Upper lobe of left lung (tissue), 4 donors: ENCODE results near the gene CACNG5.

Experiments used
- POLR2A ChIP-seq, 4 donors: fragments of 450-650 bp; IDR thresholded peaks; one replicate each; pipeline ENCODE4 v1.5.1; 2016 to 2017; ENCODE audit warnings: antibody characterized with exemption in 4 of 4, mild to moderate bottlenecking in 2 of 4
- POLR2AphosphoS5 ChIP-seq, 2 donors: sonication (generic); formaldehyde crosslinking; IDR thresholded peaks; one replicate each; pipeline ENCODE4 v1.5.1; 2017; ENCODE audit warnings: antibody characterized with exemption in 2 of 2
- TF ChIP-seq, protein P1 (sequence below), 6 experiments: fragments of 450-650 bp in 4 of 6; fragments of 200-600 bp in 2 of 6; sonication (generic) in 2 of 6; IDR thresholded peaks; one replicate each; pipeline ENCODE4 v1.5.1; 2016 to 2019; ENCODE audit warnings: antibody characterized with exemption in 6 of 6

GRCh38 chr17:66906321-66907278 is 71.7 kb downstream of the CACNG5 start:
- TF ChIP-seq, protein P1, sequence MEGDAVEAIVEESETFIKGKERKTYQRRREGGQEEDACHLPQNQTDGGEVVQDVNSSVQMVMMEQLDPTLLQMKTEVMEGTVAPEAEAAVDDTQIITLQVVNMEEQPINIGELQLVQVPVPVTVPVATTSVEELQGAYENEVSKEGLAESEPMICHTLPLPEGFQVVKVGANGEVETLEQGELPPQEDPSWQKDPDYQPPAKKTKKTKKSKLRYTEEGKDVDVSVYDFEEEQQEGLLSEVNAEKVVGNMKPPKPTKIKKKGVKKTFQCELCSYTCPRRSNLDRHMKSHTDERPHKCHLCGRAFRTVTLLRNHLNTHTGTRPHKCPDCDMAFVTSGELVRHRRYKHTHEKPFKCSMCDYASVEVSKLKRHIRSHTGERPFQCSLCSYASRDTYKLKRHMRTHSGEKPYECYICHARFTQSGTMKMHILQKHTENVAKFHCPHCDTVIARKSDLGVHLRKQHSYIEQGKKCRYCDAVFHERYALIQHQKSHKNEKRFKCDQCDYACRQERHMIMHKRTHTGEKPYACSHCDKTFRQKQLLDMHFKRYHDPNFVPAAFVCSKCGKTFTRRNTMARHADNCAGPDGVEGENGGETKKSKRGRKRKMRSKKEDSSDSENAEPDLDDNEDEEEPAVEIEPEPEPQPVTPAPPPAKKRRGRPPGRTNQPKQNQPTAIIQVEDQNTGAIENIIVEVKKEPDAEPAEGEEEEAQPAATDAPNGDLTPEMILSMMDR (IDR thresholded peaks at IDR 0.05) = peak; percentile 60 to 85 (median 80)
- no peak for TF ChIP-seq POLR2AphosphoS5 (IDR thresholded peaks at IDR 0.05)
- no peak for TF ChIP-seq POLR2A (IDR thresholded peaks at IDR 0.05)
